Peyer's patch (tissue), 4 donors: ENCODE data around the gene NRL.

Source experiments
- POLR2A ChIP-seq, 2 donors: fragments of 450-650 bp; IDR thresholded peaks; one replicate each; pipeline ENCODE4 v1.5.1; 2017; ENCODE audit warnings: antibody characterized with exemption in 2 of 2, mild to moderate bottlenecking in 2 of 2, moderate library complexity in 2 of 2
- TF ChIP-seq, protein P1 (sequence below), 6 experiments: fragments of 450-650 bp in 4 of 6; fragments of 200-600 bp in 2 of 6; sonication (generic) in 1 of 6; IDR thresholded peaks; one replicate each; pipeline ENCODE4 v1.5.1; 2017 to 2019; ENCODE audit warnings: antibody characterized with exemption in 6 of 6, mild to moderate bottlenecking in 3 of 6, moderate library complexity in 1 of 6

- TF ChIP-seq, protein P1, sequence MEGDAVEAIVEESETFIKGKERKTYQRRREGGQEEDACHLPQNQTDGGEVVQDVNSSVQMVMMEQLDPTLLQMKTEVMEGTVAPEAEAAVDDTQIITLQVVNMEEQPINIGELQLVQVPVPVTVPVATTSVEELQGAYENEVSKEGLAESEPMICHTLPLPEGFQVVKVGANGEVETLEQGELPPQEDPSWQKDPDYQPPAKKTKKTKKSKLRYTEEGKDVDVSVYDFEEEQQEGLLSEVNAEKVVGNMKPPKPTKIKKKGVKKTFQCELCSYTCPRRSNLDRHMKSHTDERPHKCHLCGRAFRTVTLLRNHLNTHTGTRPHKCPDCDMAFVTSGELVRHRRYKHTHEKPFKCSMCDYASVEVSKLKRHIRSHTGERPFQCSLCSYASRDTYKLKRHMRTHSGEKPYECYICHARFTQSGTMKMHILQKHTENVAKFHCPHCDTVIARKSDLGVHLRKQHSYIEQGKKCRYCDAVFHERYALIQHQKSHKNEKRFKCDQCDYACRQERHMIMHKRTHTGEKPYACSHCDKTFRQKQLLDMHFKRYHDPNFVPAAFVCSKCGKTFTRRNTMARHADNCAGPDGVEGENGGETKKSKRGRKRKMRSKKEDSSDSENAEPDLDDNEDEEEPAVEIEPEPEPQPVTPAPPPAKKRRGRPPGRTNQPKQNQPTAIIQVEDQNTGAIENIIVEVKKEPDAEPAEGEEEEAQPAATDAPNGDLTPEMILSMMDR (IDR thresholded peaks at IDR 0.05), result no peak
- peak in 1 of 2 donors; percentile 30 for TF ChIP-seq POLR2A (IDR thresholded peaks at IDR 0.05)
These were observed 42.8 kb downstream of the NRL start for GRCh38 chr14:24071836-24072430.
